ENCODE data around the gene LRP2. TPM values are rescaled to one million over a fixed set of nuclear protein-coding genes. Genes with fewer than 3 reads are reported as not detected.

The LRP2 gene
- total and polyA plus RNA-seq, 10 of the 15 experiments (the other 5 are each of a cell fraction or from before 2014, with no cell fraction given), result 0.01 to 0.19 (median 0.06) TPM; not detected in 5

DNA sequence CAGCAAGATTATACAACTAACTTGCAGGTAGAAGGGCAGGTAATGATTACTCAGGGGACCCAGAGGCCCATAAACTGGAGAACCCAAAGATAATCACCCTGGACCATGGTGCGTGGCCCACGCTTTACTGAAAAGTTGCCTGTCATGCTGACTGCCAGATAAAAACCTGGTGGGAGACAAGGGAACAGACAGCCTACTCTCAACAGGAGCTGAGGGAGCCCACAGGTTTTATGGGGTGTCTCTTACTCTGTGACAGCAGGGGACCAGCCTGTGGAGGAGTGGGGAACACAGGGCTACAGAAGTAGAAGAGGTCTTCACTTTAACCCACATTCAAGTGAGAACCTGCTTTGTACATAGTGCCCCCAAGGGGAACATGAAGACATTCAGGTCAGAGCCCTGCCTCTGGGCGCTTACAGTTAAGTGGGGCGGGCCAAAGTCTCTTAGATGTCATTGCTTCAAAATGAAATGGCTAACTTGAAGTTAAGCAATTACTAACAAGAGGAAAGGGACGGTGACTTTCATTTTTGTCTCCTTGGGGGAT, 232.6 kb downstream of the LRP2 start (continued):
- TF ChIP-seq ZBTB40 (IDR thresholded peaks at IDR 0.05; ENCODE audit: borderline replicate concordance) (no peak), ZBTB4 (CRISPR knock-in tag; IDR thresholded peaks at IDR 0.05) (no peak), CTCF (IDR thresholded peaks at IDR 0.05 in 2 of 3, conservative IDR thresholded peaks at IDR 0.05 in 1 of 3; ENCODE audit: control insufficient read depth in 2 of 3, extremely low read depth in 1 of 3, insufficient read depth in 1 of 3, low read depth in 3 of 3, low read length in 3 of 3) (no peak), YBX1 (IDR thresholded peaks at IDR 0.05) (no peak), IKZF2 (IDR thresholded peaks at IDR 0.05) (no peak)

All from GM12878 (cell line).